ENCODE data around the gene PRRC2B.
"Not testable (repeated sequence)": the region's sequence is repeated elsewhere in the genome, so short reads cannot be mapped to it uniquely, and the experiment has no call there.

The PRRC2B gene

GRCh38 chr9:131539223-131539923 is 145.5 kb downstream of the PRRC2B start:
- no peak for DNase-seq (ENCODE audit: low spot score)

- no peak for DNase-seq (ENCODE audit: low spot score)
Observed at GRCh38 chr9:131543141-131543540, 149.3 kb downstream of the PRRC2B start.

DNA sequence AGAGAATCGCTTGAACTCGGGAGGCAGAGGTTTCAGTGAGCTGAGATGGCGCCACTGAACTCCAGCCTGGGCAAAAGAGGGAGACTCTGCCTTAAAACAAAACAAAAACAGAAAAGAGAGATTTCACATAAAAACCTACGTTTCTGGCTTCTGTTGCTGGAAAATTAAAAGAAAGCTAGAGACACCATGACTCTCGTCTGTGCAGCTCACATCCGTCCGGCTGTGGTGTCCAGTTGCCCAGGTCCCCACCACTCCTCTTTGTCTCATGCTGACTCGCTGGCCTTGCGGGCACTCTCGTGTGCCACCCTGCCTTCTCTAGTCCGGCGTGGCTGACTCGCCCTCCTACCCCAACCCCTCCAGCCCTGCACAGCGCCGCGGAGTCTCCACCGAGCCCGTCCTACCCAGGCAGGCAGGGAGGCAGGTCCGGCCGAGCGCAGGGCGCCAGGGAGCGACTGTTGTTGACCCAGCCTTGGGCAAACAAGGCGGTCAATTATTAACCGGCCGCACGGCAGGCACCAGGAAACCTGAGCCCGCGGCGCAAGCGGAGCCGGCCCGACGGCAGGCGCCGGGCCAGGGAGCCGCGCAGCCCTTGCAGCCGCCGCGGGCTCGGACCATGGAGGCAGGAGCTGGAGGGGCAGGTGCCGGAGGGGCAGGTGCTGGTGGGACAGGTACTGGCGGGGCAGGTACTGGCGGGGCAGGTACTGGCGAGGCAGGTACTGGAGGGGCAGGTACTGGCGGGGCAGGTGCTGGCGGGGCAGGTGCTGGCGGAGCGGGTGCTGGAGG is 151.3 kb downstream of the PRRC2B start, which contains the start of gene PRRT1B:
TSS of gene PRRT1B (plus strand) at position 521 of the 783 bp plus-strand sequence. CDS start at position 614, 93 bp downstream.
- no peak for DNase-seq (ENCODE audit: low spot score)

DNA sequence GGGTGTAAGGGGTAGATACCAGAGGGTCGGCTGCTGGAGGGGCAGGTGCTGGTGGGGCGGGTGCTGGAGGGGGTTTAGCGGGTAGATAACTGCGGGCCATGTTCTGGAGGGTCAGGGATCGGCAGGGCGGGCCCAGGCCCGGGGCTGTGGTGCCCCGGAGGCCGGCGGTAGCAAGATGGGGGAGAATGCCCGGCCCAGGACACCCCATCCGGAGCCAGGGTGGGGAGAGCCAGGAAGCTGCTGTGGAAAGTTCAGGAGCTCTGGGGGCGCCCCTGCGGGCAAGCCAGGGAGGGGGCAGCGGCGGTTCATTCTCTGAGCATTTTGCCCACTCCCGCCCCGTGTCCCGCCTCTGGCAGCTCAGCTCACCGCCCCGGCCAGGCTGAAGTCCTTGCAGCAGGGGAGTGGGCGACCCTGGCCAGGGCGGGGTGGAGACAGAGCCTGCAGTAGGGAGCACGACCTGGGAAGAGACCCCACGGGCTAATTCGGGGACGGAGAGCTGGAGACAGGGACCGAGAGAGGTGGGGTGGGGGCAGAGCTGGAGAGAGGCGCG is 152.0 kb downstream of the PRRC2B start:
- DNase-seq (ENCODE audit: low spot score), result no peak

DNA sequence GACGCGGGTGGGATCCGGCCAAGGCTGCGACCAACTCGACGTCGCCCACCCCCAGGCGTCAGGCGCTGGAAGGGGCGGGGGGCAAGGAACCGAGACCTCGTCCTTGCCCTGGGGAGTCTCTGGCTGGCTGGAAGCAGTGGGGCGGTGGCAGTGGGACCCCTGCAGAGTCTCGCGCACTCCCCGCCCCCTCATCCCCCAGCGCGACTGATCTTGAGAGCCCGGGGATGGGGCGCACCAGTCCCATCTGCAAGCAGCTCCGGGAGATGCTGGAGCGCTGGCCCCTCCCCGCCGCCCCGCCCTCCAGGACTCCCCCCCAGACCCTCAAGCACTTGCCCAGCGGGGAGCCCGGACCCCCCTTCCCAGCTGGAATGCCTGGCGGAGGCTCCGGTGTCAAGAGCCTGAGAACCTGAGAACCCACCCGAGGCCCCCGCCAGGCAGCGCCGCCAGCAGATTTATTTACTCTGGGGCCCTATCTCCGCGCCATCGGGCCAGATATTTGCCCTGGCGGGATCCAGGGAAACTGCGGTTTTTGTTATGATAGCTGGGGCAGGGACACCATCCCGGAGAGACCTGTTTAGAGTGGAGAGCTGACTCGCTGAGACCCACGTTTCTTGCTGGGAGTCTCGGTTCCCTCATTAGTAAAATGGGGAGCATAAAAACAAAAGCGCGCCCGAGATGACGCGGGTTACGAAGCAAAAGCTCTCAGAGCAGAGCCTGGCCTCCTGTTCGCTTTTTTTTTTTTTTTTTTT is 152.6 kb downstream of the PRRC2B start:
- DNase-seq (ENCODE audit: low spot score), result no peak

GRCh38 chr9:131549186-131549585 is 155.3 kb downstream of the PRRC2B start:
- DNase-seq (ENCODE audit: low spot score), result not testable (repeated sequence)

All from putamen (tissue), 1 donor.